COR-L47 (cell line): ENCODE measurements around the gene PALLD.

Experiments
- DNase-seq: peaks from one replicate; lab custom pipeline; 2025; lab: John Stamatoyannopoulos, UW

Gene PALLD

DNA sequence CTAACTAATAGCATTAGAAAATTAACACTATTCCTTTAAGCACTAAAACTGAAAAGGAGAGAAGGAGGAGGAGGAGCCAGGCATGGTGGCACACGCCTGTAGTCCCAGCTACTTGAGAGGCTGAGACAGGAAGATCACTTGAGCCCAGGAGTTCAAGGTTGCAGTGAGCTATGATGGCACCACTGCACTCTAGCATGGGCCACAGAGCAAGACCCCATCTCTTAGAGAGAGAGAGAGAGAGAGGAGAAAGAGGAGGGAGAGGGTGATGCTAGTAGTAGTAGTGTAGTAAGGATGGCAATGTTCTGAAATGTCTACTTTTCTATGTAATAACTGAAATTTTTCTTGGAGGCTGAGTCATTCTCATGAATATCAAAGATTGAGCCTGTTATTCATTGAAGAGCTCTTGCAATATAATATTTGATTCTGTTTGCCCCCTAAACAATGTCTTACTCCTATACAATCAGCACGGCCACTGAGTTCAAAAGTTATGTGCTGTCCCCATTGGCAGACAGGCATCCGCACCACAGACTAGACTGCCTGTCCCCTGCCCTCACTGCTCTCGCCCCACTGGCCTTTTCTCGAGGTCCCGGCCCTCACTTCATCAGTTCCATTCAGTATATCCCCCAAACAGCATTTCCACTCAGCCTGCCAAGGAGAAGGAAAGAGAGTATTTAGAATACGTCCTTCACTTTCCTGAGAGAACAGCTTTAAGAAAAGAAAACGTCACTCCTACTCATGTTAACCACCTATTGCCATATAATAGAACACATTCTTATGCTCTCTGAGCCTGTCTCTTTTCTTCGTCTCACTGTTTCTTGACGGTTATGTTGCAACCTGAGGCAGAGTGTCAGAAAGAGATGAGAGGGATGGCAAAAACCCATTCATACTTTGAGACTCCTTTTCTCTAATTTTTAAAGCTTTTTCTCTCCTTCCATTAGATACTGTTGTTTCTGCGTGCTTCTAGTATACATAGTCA, 238.1 kb downstream of the PALLD start:
- no peak for DNase-seq

DNA sequence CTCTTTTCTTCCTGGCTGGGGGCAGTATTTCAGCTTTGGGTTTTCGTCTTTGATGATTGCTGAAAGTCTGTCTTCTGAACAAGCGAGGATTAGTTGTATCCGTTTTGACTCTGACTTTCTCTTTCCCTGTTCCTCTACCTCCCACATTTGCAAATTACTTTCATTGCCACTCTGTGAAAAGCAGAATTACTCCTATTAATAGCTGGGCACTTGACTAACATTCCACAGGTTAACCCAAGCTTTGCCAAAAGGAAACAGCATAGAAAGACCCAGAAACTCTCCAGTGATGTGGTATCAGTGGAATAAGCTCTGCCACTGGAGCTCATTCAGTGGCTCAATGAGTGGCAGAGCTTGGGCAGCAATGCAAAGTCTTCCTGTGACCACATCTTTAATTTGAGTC, 238.9 kb downstream of the PALLD start:
- no peak for DNase-seq

DNA sequence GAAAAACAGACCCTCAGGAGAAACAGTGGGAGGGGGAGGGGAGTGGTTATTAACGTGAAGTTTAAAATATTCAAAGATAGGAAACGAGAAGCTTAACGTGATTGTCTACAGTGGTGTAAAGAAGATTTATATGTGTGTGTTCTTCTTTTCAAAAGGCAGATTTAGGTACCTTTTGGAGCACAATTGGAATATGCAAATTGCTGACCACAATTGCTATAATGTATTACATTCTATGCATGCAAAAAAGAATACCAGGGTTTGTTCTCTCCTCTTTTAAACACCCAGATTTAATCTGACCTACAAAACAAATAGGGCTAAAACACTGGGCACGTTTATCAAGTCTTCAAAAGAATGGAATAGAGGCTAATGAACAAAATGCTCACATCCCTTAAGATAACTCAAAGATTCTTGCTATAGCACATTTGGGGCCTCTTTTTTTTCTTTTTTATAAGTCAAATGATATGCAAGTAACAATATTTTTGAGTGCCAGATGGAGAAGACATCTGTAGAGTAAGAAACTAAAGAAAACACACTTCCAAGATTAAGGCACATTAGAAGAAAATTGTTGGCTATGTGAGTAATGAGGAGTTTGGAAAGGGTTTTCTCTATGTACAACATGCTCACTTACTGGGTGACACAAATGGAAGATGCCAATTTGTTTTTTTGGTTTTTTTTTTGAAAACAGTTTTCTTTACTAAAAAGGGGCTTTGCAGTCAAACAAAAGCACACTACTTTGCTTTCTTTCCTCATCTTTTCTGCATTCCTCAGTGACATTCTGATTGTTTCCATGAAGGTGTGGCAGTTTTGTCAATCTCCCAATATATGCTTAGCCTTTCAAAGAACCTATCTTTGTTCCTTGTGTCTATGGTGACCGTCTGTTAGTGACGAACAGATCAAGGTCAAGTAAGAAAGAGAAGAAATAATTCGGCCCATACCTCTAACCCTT, 240.3 kb downstream of the PALLD start:
- DNase-seq = no peak

DNA sequence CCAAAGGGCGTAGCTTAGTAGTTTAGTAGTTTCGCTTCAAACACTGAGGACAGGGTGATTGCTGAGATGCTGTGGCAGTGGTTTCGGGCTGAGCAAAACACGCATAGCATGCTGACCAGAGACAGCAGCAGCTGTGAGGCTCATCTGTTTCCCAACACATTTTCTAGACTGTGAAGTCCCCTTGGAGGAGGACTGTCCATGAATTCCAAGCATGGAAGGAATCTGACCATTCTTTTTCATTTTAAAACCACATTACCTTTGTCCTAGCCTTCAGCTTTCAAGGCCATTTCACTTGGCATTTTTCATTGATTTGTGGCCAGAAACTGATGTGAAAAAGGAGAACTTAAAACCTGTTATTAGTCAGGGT, 240.9 kb downstream of the PALLD start:
- DNase-seq = no peak

DNA sequence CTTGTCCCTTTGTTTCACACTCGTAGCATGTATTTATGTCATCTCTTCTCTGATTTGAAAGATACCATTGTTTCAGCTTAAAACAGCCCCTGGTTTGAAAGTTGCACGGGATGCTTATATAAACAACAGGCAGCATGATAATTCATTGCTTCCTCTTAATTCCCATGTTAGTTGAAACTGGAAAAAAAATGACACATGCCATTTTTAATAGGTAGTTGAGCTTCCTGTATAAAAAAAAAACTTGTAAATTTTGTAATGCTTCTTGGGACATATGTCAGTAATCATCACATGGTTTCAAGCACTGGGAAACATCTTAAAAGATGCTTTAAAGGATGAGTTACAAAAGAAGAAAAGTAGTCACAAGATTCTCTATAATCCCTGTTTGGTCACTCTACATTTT, 243.0 kb downstream of the PALLD start:
- no peak for DNase-seq

DNA sequence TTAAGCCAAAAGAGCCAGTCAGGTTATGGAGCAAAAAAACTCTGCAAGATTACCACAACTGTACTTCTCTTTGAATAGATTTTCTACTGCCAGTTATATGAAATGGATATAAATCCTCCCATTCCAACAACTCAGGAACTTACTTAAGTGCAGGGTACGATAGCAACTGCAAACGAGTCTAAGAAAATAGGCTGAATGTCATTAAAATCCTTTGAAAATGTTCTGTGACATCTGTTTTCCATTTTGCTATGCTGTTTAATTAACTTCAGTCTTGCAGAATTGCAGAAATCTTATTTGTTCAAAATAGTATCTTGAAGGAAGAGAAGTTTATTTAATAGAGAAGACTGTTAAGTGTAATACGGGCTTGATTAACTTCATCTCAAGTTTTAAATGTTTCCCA, 243.8 kb downstream of the PALLD start:
- DNase-seq = no peak

DNA sequence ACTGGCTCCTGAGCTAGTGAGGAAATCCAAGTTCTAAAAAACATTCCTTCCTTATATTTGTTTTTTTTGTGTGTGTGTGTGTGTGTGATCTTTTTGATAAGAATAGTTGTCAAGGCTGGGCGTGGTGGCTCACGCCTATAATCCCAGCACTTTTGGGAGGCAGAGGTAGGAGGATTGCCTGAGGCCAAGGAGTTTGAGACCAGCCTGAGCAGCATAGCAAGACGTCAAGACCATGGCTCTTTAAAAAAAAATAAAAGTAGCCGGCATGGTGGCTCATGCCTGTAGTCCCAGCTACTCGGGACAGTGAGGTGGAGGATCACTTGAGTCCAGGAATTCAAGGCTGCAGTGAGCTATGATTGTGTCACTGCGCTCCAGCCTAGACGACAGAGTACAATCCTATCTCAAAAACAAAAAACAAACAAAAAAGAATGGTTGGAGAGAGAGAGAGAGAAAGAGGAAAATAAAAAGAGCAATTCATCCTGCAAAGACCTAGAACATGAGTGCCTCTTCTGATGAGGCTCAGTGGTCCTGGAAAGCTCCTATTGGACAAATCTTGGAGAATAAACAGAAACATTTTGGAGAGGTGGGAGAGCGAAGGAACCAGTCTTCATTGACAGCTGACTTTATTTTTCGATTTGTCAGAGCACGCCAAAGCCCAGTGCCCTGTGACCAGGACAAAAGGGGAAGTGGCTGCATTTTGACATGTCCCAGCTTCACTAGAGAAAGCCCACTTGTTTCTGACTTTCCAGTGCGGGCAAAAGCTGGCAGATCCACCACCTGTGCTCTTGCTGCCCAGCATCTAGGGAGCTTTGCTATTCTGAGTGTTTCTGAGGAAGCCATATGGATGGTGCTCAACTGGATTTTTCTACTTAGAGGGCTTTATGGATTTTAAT, 244.7 kb downstream of the PALLD start:
- DNase-seq = no peak

DNA sequence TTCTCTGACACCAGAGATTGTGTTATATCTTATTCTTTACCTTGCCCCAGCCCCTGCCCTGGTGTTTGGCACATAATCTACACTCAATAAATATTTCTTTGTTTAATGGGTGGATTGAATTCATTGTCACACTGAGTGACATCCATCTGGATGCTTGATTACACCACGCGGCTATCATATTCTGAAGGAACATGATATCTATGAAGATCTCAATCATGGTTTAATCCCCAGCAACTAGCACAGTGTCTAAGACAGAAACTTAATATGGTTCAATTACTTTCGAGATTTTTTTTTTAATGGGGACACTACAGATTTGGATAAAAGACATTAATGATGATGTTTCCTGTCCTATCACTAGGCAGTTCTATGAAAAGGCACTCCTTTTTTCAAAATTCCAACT, 246.3 kb downstream of the PALLD start:
- no peak for DNase-seq

DNA sequence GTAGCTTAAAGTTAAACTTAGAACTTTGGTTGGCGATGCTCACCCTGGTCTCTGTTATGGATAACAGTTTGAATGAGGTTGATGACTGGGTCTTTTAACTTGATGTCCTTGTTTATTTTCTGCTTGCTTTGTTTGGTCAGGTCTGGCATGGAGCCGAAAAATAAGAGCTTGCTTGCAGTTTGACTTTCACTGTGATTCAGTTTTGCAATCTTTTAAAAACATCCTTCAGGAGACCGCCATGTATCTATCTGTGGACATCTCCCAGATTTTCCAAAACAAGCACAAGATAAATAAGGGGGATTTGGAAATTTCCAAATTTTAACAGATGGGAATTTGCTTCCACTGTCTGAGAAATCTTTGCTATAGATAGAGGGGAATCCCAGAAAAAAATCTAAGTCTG, 246.7 kb downstream of the PALLD start:
- DNase-seq = peak; percentile 43

DNA sequence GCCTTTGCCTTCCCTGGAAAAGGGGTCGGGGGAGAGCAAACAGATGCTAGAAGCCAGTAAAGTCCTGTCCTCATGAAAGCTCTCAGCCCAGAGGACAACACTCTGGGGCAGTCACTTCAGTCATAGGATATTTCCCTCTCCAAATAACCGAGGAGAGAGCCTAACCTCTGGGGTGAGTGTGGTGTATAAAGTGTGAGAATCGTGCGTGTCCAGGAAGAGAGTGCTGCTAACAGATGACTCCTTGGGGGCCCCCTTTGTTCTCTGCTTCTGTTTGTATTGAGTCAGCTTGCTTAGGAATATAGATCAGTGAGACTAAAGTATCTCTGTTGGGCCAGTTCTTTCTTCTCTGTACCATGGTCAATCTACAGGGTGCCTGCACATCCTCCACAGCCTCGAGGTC, 247.2 kb downstream of the PALLD start:
- no peak for DNase-seq

DNA sequence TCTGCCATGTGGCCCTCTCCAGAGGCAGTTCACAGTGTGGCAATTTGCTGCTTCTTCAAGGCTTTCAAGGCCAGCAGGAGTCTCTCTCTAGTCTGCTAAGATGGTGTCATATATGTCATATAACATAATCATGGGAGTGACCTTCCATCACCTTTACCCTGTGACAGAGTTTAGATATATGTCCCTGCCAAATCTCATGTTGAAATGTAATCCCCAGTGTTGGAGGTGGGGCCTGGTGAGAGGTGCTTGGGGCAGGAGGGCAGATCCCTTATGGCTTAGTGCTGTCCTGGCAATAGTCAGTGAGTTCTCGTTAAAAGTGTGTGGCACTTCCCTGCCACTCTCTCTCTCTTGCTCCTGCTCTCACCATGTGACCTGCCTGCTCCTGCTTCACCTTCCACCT, 252.0 kb downstream of the PALLD start:
- no peak for DNase-seq

DNA sequence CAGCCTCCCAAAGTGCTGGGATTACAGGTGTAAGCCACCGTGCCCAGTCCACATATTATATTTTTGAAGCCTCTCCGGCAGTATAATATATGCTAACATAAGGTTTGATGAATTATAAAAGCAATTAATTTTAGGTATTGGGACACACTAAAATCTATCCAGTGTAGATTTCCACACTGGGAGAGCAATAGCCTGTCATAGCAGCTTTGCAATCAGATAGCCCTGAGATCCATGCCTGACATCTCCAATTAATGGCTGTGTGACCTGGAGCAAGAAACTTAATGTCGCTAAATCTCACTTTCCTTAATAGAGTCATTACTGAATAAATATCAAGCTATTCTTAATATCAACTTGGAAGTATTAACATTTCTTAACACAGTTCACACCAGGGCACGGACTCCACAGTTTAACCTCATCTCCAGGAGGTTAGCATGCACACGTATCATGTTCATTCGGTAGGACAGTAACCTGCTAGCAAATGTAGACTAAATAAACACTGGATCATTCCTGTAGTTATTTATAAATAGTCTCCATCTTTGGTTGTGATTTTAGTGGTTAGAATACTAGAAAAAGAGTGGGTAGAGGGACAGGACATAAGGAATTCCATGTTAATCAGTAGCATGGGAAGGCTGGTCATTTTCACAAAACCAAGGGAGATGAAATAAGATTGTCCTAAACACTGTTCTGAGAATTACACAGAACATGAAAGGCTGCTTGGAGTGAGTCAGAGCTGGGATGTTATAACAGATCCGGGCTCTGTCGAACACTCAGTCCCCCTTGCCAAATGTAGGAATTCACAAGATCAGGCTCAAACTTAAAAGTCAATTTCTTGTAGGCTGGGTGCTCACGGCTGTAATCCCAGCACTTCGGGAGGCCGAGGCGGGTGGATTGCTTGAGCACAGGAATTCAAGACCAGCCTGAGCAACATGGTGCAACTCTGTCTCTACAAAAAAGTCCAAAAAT, 254.7 kb downstream of the PALLD start:
- no peak for DNase-seq

DNA sequence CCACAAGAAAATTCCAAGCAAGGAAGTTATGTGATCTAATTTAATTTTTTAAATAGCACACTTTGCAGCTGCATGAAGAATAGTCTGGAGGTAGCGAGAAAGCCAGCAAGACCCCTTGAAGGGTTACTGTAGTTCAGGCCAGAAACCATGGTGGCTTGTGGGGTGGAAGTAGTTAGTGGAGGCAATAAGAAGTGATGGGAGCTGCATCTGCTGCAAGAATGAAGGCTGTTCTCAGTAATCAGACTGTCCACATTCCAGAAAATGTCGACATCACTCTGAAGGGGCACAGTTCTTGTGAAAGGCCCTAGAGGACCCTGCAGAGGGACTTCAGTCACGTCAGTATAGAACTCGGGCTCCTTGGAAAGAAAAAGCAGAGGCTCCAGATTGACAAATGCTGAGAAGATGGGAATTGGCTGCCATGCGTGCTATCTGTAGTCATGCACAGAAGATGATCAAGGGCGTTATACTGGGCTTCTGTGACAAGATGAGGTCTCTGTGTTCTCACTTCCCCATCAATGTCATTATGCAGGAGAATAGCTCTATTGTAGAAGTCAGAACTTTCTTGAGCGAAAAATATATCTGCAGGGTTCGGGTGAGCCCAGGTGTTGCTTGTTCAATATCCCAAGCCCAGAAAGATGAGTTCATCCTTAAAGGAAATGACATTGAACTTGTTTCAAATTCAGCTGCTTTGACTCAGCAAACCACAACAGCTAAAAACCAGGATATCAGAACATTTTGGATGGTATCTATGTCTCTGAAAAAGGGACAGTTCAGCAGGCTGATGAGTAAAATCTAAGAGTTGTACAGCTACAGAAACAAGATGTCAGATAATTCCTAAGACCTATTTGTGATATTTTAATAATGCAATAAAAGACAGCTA, 259.0 kb downstream of the PALLD start:
- DNase-seq = no peak

DNA sequence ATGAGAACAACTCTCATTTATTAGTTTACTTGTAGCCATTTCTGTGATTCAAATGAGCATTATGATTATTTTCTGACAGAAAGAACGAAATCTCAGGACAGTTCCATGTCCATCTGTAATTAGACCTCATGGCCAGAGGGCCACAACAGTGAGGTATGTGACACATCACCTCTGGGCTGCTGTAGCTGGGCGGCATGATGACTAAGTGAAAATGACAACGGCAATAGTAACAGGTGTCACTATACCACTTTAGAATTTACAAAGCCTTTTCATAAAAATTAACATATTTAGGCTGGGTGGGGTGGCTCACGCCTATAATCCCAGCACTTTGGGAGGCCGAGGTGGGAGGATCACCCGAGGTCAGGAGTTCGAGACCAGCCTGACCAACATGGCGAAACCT, 260.6 kb downstream of the PALLD start:
- no peak for DNase-seq

DNA sequence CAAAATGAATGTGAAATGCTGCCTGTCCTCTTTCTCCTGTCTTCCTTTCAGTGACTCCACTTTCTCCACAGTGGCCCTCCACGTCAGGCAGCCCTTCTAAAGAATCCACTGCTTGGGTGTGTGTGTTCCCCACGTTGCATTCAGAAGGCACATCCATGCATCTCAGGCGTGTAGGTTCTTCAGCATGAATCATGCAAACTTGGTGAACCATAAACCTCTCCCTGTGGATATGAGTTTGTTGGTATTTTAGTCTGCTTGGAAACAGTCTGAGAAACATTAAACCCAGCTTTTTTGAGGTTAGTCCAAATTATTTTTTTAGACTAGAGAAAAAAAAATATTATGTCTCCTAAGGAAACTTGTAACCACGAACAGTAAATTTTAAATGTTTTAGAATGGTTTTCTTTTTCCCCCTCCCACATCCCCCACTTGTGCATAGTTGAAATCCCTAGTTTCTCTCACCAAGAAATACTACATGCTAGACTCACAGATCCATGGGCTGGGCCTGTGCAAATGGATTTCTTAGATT, 261.6 kb downstream of the PALLD start:
- no peak for DNase-seq

DNA sequence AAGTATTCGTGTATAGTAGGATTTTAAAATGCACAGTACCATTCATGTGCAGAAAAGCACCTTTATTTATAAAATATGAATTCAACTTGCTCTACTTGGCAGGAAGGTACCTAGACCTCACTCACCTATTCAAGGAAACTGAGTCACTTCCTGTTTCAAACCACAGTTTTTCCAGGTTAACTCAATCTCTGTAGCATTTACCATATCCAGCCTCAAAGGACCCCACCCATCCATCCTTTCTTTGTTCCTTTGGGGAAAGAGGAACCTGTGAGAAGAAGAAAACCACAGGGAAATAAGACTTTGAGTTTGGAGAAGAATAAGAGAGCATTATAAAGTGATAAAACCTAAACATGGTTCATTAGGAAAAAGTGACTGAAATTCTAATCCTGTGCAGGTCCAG, 262.5 kb downstream of the PALLD start:
- DNase-seq = no peak

DNA sequence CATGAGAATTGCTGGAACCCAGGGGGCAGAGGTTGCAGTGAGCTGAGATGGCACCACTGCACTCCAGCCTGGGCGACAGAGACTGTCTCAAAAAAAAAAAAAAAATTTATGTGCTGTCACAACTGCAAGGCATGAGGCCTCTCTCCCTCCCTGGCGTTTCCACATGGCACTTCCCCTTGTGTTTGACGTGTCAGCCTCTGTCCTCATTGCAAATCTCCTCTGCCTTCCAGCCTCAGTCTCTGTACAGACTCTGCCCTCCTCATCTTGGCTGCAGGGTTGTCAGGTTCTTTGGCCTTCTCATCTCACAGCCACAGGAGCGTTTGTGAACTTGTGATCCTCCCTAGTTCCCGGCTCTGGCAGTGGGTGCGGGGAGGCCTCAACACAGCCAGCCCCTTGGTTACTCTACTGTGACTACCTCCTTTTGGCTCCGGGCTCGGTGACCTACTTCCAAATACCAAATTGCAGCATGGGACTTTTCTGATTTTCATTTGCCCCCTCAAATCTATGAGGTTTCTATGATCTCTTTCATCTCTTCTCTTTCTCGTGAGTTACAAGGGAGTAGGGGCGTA, 263.2 kb downstream of the PALLD start:
- no peak for DNase-seq

DNA sequence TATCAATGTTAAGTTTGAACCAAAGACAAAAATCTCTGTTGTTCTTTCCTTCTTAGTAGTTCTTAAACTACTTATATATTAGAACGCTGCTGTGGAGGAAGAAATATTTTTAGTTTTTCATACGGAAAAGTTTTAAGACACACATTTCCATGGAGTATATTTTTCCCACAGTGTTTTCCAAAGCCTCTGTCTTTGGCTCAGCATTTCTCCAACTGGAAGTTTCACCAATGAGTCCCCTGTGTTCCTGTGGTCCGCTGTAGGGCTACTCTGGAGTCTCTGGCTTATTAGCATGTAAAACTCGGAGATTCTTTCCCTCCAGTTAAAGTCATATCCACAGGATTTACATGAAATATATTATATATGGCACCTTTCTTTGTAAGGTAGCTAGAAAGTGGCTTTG, 264.2 kb downstream of the PALLD start:
- no peak for DNase-seq

DNA sequence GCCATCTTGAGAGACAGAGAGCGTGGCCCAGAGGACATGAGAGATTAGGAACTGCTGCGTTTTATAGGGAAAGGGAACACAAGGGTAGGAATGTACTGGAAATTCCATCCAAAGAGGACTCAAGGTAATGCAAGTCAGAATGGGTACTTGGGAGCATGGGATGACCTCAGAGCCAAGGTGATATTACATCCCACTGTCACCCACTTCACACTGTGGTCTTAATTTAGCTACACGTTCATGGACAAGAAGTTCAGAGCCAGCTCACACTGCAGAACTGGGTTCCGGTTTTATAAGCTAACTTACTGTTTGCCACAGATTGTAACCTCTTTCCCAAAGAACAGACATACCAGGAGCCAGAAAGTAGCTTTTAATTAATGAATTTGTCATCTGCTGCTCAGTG, 268.5 kb downstream of the PALLD start:
- DNase-seq = no peak
